Ectodermal cell (in vitro differentiated cells): ENCODE measurements around the gene RASIP1.
A peak's percentile ranks its signal among the peaks of the same experiment; 100 is the strongest.
"Not testable (repeated sequence)": the region's sequence is repeated elsewhere in the genome, so short reads cannot be mapped to it uniquely, and the experiment has no call there.

Experiments
- H3K27ac ChIP-seq: 2 replicates; pipeline ENCODE4 v1.7.0; 2013; ENCODE audit warnings: mild to moderate bottlenecking, low read depth, low read length; ENCODE audit not compliant: insufficient read depth, poor library complexity, severe bottlenecking
- H3K27me3 ChIP-seq: 2 replicates; pipeline ENCODE4 v1.7.0; 2013; ENCODE audit warnings: mild to moderate bottlenecking, low read length; ENCODE audit not compliant: insufficient read depth, control insufficient read depth, poor library complexity, severe bottlenecking
- H3K36me3 ChIP-seq: one replicate; pipeline ENCODE4 v1.7.0; 2013; ENCODE audit warnings: low read length; ENCODE audit not compliant: control insufficient read depth, insufficient read depth
- H3K4me1 ChIP-seq: one replicate; pipeline ENCODE4 v1.7.0; 2013; ENCODE audit warnings: low read length; ENCODE audit not compliant: control insufficient read depth, insufficient read depth
- H3K4me3 ChIP-seq: 2 replicates; pipeline ENCODE4 v1.7.0; 2013; ENCODE audit warnings: low read depth, low read length, control low read depth; ENCODE audit not compliant: insufficient read depth
- H3K9me3 ChIP-seq: 2 replicates; pipeline ENCODE4 v1.7.0; 2013; ENCODE audit warnings: mild to moderate bottlenecking, low read length, moderate library complexity; ENCODE audit not compliant: control insufficient read depth
- WGBS, 2 experiments: methylation state at CpG; one replicate each; pipeline ENCODE4 v1.1.7; 2013; ENCODE audit warnings: missing lambda C conversion rate in 2 of 2; 5-methylcytosine and 5-hydroxymethylcytosine counted together

Gene RASIP1

GRCh38 chr19:48703316-48703715 lies 37.1 kb downstream of the RASIP1 start:
- Histone ChIP-seq H3K4me3 (no peak overlapping the region), H3K27me3 (no peaks in the 10 kb centered on the region), H3K4me1 (no peaks in the 10 kb centered on the region), H3K9me3 (no peaks in the 10 kb centered on the region), H3K36me3 (no peaks in the 10 kb centered on the region), H3K27ac (no peak overlapping the region)
- 91 to 95% methylated on average over 23 of the region's 23 CpGs for WGBS, 2 experiments

DNA sequence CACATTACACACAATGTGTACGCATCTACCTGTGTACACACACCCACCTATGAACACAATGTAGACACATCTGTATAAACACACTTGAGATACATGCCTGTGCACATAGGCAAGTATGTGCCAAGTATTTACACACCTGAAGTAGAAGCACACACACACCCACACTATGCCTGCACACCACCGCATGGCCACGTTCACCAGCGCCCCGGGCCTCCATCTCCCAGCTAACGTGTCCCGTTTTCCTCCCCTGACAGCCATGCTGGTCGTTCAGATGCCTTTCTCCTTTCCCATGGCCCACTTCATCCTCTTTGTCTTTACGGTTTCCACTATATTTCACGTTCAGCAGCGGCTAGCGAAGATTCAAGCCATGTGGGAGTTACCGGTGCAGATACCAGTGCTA lies 37.7 kb downstream of the RASIP1 start:
- no peak overlapping the region for H3K4me3 ChIP-seq
- 95% methylated on average over 13 of the region's 13 CpGs for WGBS, 2 experiments

GRCh38 chr19:48698046-48698445 lies 42.4 kb downstream of the RASIP1 start:
- Histone ChIP-seq H3K4me3 (no peak overlapping the region), H3K27ac (no peak overlapping the region), H3K4me1 (no peaks in the 10 kb centered on the region), H3K9me3 (no peaks in the 10 kb centered on the region), H3K27me3 (peaks cover 23% of the 10 kb centered on the region), H3K36me3 (no peaks in the 10 kb centered on the region)
- WGBS, 2 experiments: 85% methylated on average over 4 of the region's 4 CpGs

More for the DNA sequence above, 37.7 kb downstream of the RASIP1 start:
- Histone ChIP-seq H3K9me3 (no peaks in the 10 kb centered on the region), H3K36me3 (no peaks in the 10 kb centered on the region), H3K4me1 (no peaks in the 10 kb centered on the region), H3K27me3 (no peaks in the 10 kb centered on the region), H3K27ac (no peak overlapping the region)

GRCh38 chr19:48696353-48697010 lies 43.9 kb downstream of the RASIP1 start:
- Histone ChIP-seq H3K4me3 (peak overlapping the region; percentile 24), H3K9me3 (no peaks in the 10 kb centered on the region), H3K27ac (no peak overlapping the region), H3K36me3 (no peaks in the 10 kb centered on the region), H3K4me1 (no peaks in the 10 kb centered on the region), H3K27me3 (peaks cover 23% of the 10 kb centered on the region)
- 1 to 2% methylated on average over 34 of the region's 34 CpGs for WGBS, 2 experiments

GRCh38 chr19:48695743-48696352 lies 44.6 kb downstream of the RASIP1 start, which contains the start of gene FUT2:
FUT2 (plus strand) TSS chr19:48695971; CDS start chr19:48702957, 6,986 bp downstream.
- peaks cover 23% of the 10 kb centered on the region for H3K27me3 ChIP-seq
- no peak within 1 kb of the TSS for H3K27ac ChIP-seq
- 17 to 22% methylated on average over 16 of the region's 16 CpGs for WGBS, 2 experiments
- no peaks in the 10 kb centered on the region for H3K9me3 ChIP-seq
- H3K36me3 ChIP-seq: no peaks in the 10 kb centered on the region
- no peaks in the 10 kb centered on the region for H3K4me1 ChIP-seq
- peak within 1 kb of the TSS; percentile 24 for H3K4me3 ChIP-seq

DNA sequence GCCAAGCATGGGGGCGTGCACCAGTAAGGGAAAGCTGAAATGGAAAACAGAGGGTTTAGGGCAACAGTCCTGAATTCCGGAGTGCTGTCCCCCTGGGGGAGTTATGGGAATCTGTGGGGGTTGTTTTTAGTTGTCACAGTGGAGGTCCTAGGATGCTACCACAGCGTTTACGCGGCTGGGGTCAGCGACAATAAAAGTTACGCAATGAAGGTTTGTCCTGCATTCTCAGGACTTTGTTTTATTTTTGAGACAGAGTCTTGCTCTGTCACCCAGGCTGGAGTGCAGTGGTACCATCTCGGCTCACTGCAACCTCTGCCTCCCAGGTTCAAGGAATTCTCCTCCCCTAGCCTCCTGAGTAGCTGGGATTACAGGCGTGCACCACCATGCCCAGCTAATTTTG lies 46.8 kb downstream of the RASIP1 start:
- H3K27me3 ChIP-seq: peaks cover 23% of the 10 kb centered on the region
- not testable (repeated sequence) for H3K9me3 ChIP-seq, H3K4me3 ChIP-seq, H3K4me1 ChIP-seq, H3K36me3 ChIP-seq, H3K27ac ChIP-seq
- WGBS, 2 experiments: 91% methylated on average over 9 of the region's 9 CpGs

- no peaks in the 10 kb centered on the region for H3K9me3 ChIP-seq
- H3K4me3 ChIP-seq: no peak overlapping the region
Observed at GRCh38 chr19:48689449-48689848, 51.0 kb downstream of the RASIP1 start.

GRCh38 chr19:48687776-48688175 lies 52.6 kb downstream of the RASIP1 start:
- H3K4me3 ChIP-seq: no peak overlapping the region
- 86% methylated on average over 3 of the region's 3 CpGs for WGBS, 2 experiments
- no peaks in the 10 kb centered on the region for H3K4me1 ChIP-seq
- H3K27ac ChIP-seq: no peak overlapping the region
- H3K9me3 ChIP-seq: no peaks in the 10 kb centered on the region
- no peaks in the 10 kb centered on the region for H3K36me3 ChIP-seq
- H3K27me3 ChIP-seq: no peaks in the 10 kb centered on the region

More at GRCh38 chr19:48689449-48689848, 51.0 kb downstream of the RASIP1 start:
- Histone ChIP-seq H3K27me3 (no peaks in the 10 kb centered on the region), H3K36me3 (no peaks in the 10 kb centered on the region), H3K27ac (no peak overlapping the region), H3K4me1 (no peaks in the 10 kb centered on the region)
- WGBS, 2 experiments: 92 to 93% methylated on average over 7 of the region's 7 CpGs

- not testable (repeated sequence) for H3K4me1 ChIP-seq, H3K9me3 ChIP-seq, H3K4me3 ChIP-seq, H3K27me3 ChIP-seq, H3K27ac ChIP-seq, H3K36me3 ChIP-seq
- 90 to 96% methylated on average over 7 of the region's 7 CpGs for WGBS, 2 experiments
Observed at GRCh38 chr19:48686637-48687036, 53.8 kb downstream of the RASIP1 start.

DNA sequence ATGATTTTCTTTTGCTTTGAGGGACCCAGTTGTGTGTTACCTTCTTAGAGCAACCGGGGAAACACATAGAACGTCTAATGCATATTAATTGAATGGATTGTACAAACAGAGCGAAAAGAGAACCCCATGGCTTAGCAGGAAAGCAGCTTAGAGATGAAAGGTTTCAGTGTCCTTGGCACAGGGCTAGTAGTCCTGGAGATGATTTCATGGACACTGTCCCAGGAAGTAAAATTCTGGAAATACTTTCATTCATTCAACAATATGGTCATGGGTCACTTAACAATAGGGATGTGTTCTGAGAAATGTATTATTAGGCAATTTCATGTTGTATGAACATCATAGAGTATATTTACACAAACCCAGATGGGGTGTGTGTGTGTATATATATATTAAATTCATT lies 54.3 kb downstream of the RASIP1 start:
- H3K9me3 ChIP-seq: no peaks in the 10 kb centered on the region
- 82 to 83% methylated on average over 3 of the region's 3 CpGs for WGBS, 2 experiments
- no peak overlapping the region for H3K4me3 ChIP-seq
- no peaks in the 10 kb centered on the region for H3K27me3 ChIP-seq
- no peaks in the 10 kb centered on the region for H3K4me1 ChIP-seq
- H3K36me3 ChIP-seq: no peaks in the 10 kb centered on the region
- H3K27ac ChIP-seq: no peak overlapping the region
